Measurements from ENCODE around the gene ITPA.

GRCh38 chr20:3164043-3164762 lies 45.1 kb upstream of the ITPA start:
- no peak for TF ChIP-seq CTCF (IDR thresholded peaks at IDR 0.05)
- no peak for TF ChIP-seq POLR2A (IDR thresholded peaks at IDR 0.05)
